GM12891 (cell line): ENCODE results near the gene FAM184B.
"Not testable (repeated sequence)": the region's sequence is repeated elsewhere in the genome, so short reads cannot be mapped to it uniquely, and the experiment has no call there.

Source experiments
- DNase-seq: peaks from one replicate; pipeline ENCODE4 v3.0.0; 2011; ENCODE audit warnings: low spot score; ENCODE audit not compliant: insufficient read length
- FAIRE-seq: peaks from 2 replicates; lab custom pipeline; 2011; peaks lifted over from hg19 to GRCh38; lab: Jason Lieb, UNC
- PAX5 ChIP-seq: IDR thresholded peaks from 2 replicates; pipeline ENCODE4 v1.6.1; 2011; ENCODE audit warnings: low read length, moderate library complexity, mild to moderate bottlenecking; ENCODE audit not compliant: insufficient read depth, severe bottlenecking
- POLR2A ChIP-seq: IDR thresholded peaks from 2 replicates; pipeline ENCODE4 v1.6.1; 2011; ENCODE audit warnings: low read depth, low read length, control low read depth
- POLR2AphosphoS5 ChIP-seq: IDR thresholded peaks from 2 replicates; pipeline ENCODE4 v1.6.1; 2011; ENCODE audit warnings: low read depth, low read length, control low read depth
- POU2F2 ChIP-seq: IDR thresholded peaks from 2 replicates; pipeline ENCODE4 v1.6.1; 2011; ENCODE audit warnings: low read depth, mild to moderate bottlenecking, control low read depth, low read length, moderate library complexity
- SPI1 ChIP-seq: IDR thresholded peaks from 2 replicates; pipeline ENCODE4 v1.6.1; 2011; ENCODE audit warnings: low read depth, low read length, control low read depth
- TAF1 ChIP-seq: IDR thresholded peaks from 2 replicates; pipeline ENCODE4 v1.6.1; 2011; ENCODE audit warnings: low read depth, low read length, control low read depth

FAM184B gene

GRCh38 chr4:17690135-17690534 is 91.3 kb downstream of the FAM184B start:
- TF ChIP-seq POU2F2 (no peak), POLR2AphosphoS5 (no peak), PAX5 (no peak), POLR2A (no peak), SPI1 (no peak), TAF1 (no peak)
- no peak for FAIRE-seq

GRCh38 chr4:17688011-17688441 is 93.4 kb downstream of the FAM184B start:
- TF ChIP-seq POLR2AphosphoS5 (no peak), PAX5 (no peak), POU2F2 (no peak), SPI1 (no peak), TAF1 (no peak), POLR2A (no peak)
- DNase-seq: no peak
- FAIRE-seq: no peak

More at GRCh38 chr4:17690135-17690534, 91.3 kb downstream of the FAM184B start:
- DNase-seq: no peak

- no peak for TF ChIP-seq POLR2AphosphoS5
- no peak for TF ChIP-seq SPI1
- TF ChIP-seq POU2F2: no peak
- TF ChIP-seq POLR2A: no peak
- no peak for FAIRE-seq
Observed at GRCh38 chr4:17687237-17687857, 94.1 kb downstream of the FAM184B start.

GRCh38 chr4:17684648-17685047 is 96.8 kb downstream of the FAM184B start:
- not testable (repeated sequence) for FAIRE-seq

More at GRCh38 chr4:17687237-17687857, 94.1 kb downstream of the FAM184B start:
- DNase-seq: no peak

GRCh38 chr4:17682222-17682566 is 99.2 kb downstream of the FAM184B start:
- no peak for DNase-seq
- no peak for TF ChIP-seq SPI1
- no peak for TF ChIP-seq POLR2AphosphoS5
- no peak for TF ChIP-seq POLR2A
- TF ChIP-seq POU2F2: no peak
- TF ChIP-seq PAX5: no peak
- no peak for TF ChIP-seq TAF1
- FAIRE-seq: no peak

More at GRCh38 chr4:17684648-17685047, 96.8 kb downstream of the FAM184B start:
- DNase-seq: not testable (repeated sequence)

GRCh38 chr4:17681281-17682221 is 99.9 kb downstream of the FAM184B start:
- TF ChIP-seq POU2F2 (no peak), PAX5 (no peak), POLR2AphosphoS5 (no peak), SPI1 (no peak), POLR2A (no peak), TAF1 (no peak)
- DNase-seq: no peak
- no peak for FAIRE-seq

- DNase-seq: no peak
- FAIRE-seq: no peak
- peak; percentile 54 for TF ChIP-seq SPI1
- TF ChIP-seq PAX5: no peak
Observed at GRCh38 chr4:17680559-17681280, 100.7 kb downstream of the FAM184B start.

GRCh38 chr4:17670423-17670822 is 111.0 kb downstream of the FAM184B start:
- FAIRE-seq (no peak), DNase-seq (no peak)
- TF ChIP-seq SPI1 (no peak), POLR2A (no peak), POLR2AphosphoS5 (no peak), TAF1 (no peak), POU2F2 (no peak), PAX5 (no peak)

GRCh38 chr4:17667653-17668201 is 113.7 kb downstream of the FAM184B start:
- no peak for DNase-seq
- no peak for FAIRE-seq
- TF ChIP-seq SPI1 (no peak), POLR2AphosphoS5 (no peak), PAX5 (no peak), TAF1 (no peak), POU2F2 (no peak), POLR2A (no peak)

GRCh38 chr4:17667253-17667652 is 114.2 kb downstream of the FAM184B start:
- no peak for TF ChIP-seq POU2F2
- TF ChIP-seq PAX5: no peak
- no peak for TF ChIP-seq POLR2A
- no peak for TF ChIP-seq SPI1
- no peak for TF ChIP-seq TAF1
- no peak for TF ChIP-seq POLR2AphosphoS5
- FAIRE-seq: no peak
- DNase-seq: no peak
